ENCODE data around the gene MZT2A.
"Not testable (repeated sequence)": the region's sequence is repeated elsewhere in the genome, so short reads cannot be mapped to it uniquely, and the experiment has no call there.

DNA sequence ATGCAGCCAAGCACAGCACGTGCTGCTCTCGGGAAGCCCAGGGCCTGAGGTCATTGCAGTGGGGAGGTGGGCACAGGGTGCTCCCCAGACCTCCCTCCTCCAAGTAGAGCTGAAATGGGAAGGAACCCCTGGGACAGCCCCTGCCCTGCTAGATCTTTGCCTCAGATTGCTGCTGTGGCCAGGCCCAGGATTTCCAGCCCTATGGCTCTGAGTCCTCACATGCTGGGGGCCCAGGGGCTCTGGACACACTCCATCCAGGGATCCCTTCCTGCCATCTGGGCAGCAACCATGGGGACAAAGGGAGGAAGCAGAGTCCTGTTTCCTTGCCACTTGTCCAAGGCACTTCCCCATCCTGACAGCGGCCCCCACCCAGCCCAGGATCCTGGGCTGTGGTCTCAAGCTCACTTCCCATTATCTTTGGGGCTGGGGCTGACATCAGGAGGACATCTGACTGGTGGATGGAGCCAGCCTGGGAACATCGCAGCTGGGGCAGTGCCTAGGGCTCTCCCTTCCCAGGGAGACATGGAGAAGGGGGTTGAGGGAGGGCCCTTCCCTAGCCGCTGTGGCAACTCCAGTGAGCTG is 37.8 kb upstream of the MZT2A start:
- TF ChIP-seq POLR2A (IDR thresholded peaks at IDR 0.05), result not testable (repeated sequence)
- TF ChIP-seq, protein P1, sequence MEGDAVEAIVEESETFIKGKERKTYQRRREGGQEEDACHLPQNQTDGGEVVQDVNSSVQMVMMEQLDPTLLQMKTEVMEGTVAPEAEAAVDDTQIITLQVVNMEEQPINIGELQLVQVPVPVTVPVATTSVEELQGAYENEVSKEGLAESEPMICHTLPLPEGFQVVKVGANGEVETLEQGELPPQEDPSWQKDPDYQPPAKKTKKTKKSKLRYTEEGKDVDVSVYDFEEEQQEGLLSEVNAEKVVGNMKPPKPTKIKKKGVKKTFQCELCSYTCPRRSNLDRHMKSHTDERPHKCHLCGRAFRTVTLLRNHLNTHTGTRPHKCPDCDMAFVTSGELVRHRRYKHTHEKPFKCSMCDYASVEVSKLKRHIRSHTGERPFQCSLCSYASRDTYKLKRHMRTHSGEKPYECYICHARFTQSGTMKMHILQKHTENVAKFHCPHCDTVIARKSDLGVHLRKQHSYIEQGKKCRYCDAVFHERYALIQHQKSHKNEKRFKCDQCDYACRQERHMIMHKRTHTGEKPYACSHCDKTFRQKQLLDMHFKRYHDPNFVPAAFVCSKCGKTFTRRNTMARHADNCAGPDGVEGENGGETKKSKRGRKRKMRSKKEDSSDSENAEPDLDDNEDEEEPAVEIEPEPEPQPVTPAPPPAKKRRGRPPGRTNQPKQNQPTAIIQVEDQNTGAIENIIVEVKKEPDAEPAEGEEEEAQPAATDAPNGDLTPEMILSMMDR (IDR thresholded peaks at IDR 0.05), result not testable (repeated sequence)
